ENCODE results near the gene ARHGEF33. TPM values are rescaled to one million over a fixed set of nuclear protein-coding genes. Genes with fewer than 3 reads are reported as not detected.

Gene ARHGEF33
- total and polyA plus RNA-seq, 2 of the 8 experiments (the other 6 are each of a cell fraction or from before 2014, with no cell fraction given), result 0.09 to 0.95 TPM

GRCh38 chr2:38887347-38887746 lies 2.3 kb upstream of the ARHGEF33 start (continued):
- no peak for TF ChIP-seq CHD7 (IDR thresholded peaks at IDR 0.05; ENCODE audit: insufficient replicate concordance, low read length)
- TF ChIP-seq ASH2L (IDR thresholded peaks at IDR 0.05; ENCODE audit: low read length), result no peak
